BJ (cell line): ENCODE data around the gene TBC1D8. TPM values are rescaled to one million over a fixed set of nuclear protein-coding genes. Genes with fewer than 3 reads are reported as not detected.
A peak's percentile ranks its signal among the peaks of the same experiment; 100 is the strongest.

Experiments
- CTCF ChIA-PET: fragments of 350-600 bp; formaldehyde crosslinking; extraction: SDS; loops from one replicate; lab custom pipeline; 2021; ENCODE audit warnings: antibody characterized with exemption, inconsistent platforms; lab: Yijun Ruan, JAX
- POLR2A ChIA-PET: fragments of 300-600 bp; sonication (Branson Sonifier 250); formaldehyde crosslinking; extraction: SDS; loops from one replicate; lab custom pipeline; 2021; ENCODE audit warnings: antibody characterized with exemption; lab: Charles Lee
- DNase-seq: peaks from one replicate; pipeline ENCODE4 v3.0.0-alpha.2; 2011; ENCODE audit warnings: low read depth
- H3K27me3 ChIP-seq: 2 replicates; pipeline ENCODE4 v1.6.0; 2011; ENCODE audit warnings: low read length; ENCODE audit not compliant: control insufficient read depth, insufficient read depth
- H3K36me3 ChIP-seq: 2 replicates; pipeline ENCODE4 v1.5.1; 2011; ENCODE audit warnings: low read length; ENCODE audit not compliant: control insufficient read depth, insufficient read depth
- H3K4me3 ChIP-seq: 2 replicates; pipeline ENCODE4 v1.5.1; 2011; ENCODE audit warnings: low read depth, mild to moderate bottlenecking, control low read depth, low read length
- CTCF ChIP-seq: IDR thresholded peaks from 2 replicates; pipeline ENCODE4 v1.5.1; 2011; ENCODE audit warnings: low read depth, mild to moderate bottlenecking, control low read depth, inconsistent platforms, low read length, moderate library complexity; ENCODE audit not compliant: insufficient read depth
- polyA plus RNA-seq: library from polyadenylated mRNA; depleted of rRNA; stranded (reverse); fragments of >200 nt; gene quantifications from 2 replicates; pipeline ENCODE4 v1.2.3, GENCODE V29; 2011; rRNA removed
- small RNA-seq: library from RNA; depleted of rRNA; stranded (forward); fragments of <200 nt; gene quantifications from one replicate; pipeline ENCODE3, GENCODE V24; 2012; ENCODE audit warnings: low replicate concordance, low read depth; ENCODE audit not compliant: insufficient read length

The TBC1D8 gene
- polyA plus RNA-seq, 1 experiment: 8.8 TPM

- Histone ChIP-seq H3K36me3 (no peaks in the 10 kb centered on the region), H3K27me3 (no peaks in the 10 kb centered on the region), H3K4me3 (no peak overlapping the region)
- ChIA-PET POLR2A (no interaction called here), CTCF (interaction anchor here (0.9 to 1.6 kb wide), 3 partner anchors 12 to 29 kb away, joined by 3 to 5 read pairs (median 3); no protein-coding TSS in a partner anchor)
- TF ChIP-seq CTCF: no peak
- no peak for DNase-seq
Measured at GRCh38 chr2:100960688-100961087, 190.5 kb downstream of the TBC1D8 start.

DNA sequence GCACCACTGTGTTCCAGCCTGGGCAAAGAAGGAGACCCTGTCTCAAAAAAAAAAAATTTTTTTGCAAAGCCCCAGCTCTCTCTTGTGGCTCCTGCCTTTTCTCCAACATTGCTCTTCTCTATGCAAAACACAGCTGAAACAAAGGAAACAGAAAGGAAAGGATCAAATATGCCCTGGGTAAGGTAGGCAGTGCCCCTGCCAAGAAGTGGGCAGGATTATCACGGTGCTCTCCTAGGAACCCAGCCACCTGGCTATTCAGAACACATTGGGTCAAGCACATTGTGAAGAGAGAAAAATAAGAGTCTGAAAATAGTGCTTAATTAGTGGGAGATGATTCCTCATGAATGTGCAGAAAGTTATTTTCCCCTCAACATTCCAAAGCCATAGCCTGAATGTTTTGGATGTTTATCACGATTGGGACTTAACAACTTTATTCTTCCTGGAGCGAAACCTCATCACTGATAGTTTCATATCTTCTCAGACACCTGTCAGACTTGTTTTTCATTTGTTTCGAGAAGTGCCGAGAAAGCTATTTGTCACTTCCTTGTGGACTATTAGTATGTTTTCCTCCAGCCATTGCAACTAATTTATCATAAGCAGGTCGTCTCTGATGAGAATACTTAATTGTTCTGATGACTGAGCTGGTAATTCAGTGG, 191.8 kb downstream of the TBC1D8 start:
- H3K27me3 ChIP-seq: no peaks in the 10 kb centered on the region
- no peak overlapping the region for H3K4me3 ChIP-seq
- POLR2A ChIA-PET: interaction anchor here (0.5 kb wide), 1 partner anchor 1810 kb away, joined by 3 read pairs; no protein-coding TSS in a partner anchor
- CTCF ChIA-PET: interaction anchor here (1.1 to 1.6 kb wide), 3 partner anchors 11 to 30 kb away, joined by 3 to 5 read pairs (median 4); no protein-coding TSS in a partner anchor
- DNase-seq: peak; percentile 60
- H3K36me3 ChIP-seq: peaks cover 2% of the 10 kb centered on the region; the same call in 1 of the 2 replicates
- no peak for TF ChIP-seq CTCF

DNA sequence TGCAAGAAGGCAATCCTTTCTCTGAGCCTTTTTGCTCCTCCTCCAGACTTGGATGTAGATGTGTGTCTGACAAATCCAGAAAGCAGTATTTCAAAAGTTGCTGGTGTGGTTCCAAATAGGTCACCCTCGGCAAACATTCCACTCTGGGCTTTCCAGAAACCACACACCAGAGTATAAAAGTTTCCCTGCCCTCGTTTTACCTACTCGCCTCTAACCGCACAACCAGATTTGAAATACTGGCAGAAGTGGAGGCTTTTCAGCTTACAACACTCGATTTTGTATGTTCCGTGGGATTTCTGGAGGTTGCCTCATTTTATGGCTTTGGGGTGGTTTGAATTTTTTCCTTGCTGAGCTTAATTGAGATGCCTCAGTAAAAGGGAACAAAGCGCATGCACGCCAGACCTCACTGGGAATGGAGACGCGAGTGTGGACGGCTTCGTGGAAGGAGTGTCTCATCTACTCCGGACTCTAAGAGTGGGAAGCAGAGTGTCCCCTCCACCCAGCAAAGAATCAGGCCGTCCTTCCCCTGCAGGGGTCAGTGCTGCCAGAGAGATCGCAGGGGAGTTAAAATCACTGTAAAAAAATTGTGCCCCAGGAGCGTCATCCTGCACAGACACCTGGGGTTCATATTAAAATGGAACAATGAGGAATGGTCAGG, 193.1 kb downstream of the TBC1D8 start:
- Histone ChIP-seq H3K27me3 (no peaks in the 10 kb centered on the region), H3K36me3 (peaks cover 2% of the 10 kb centered on the region; the same call in 1 of the 2 replicates), H3K4me3 (no peak overlapping the region)
- DNase-seq: peak; percentile 99
- ChIA-PET POLR2A (interaction anchor here (0.6 to 1.0 kb wide), 3 partner anchors 18 to 216 kb away, joined by 3 to 16 read pairs (median 3); no protein-coding TSS in a partner anchor), CTCF (interaction anchor here (1.4 kb wide), 1 partner anchor 228 kb away, joined by 4 read pairs; no protein-coding TSS in a partner anchor)
- TF ChIP-seq CTCF: no peak

Small RNAs within 50 kb of the gene (small RNA-seq; reads per million reads assigned to genes)
- not detected for gene BBIP1P1

Other genes starting within 250 kb of the TBC1D8 start
- 1,622 and 3,206 TPM in 2 replicates for gene RPL31, start 149.1 kb downstream of the TBC1D8 start, polyA plus RNA-seq
- 63.0 and 68.6 TPM in 2 replicates for gene CNOT11, start 101.5 kb upstream of the TBC1D8 start, polyA plus RNA-seq
- gene RNF149, start 157.3 kb upstream of the TBC1D8 start, polyA plus RNA-seq: 20.8 and 24.3 TPM in 2 replicates
- gene CREG2, start 236.1 kb upstream of the TBC1D8 start, polyA plus RNA-seq: not detected in 2 replicates